Muscle layer of colon (tissue), 2 donors: ENCODE data around the gene SEPTIN14.
"Not testable (repeated sequence)": the region's sequence is repeated elsewhere in the genome, so short reads cannot be mapped to it uniquely, and the experiment has no call there.

Experiments
- H3K27ac ChIP-seq: one replicate; pipeline ENCODE4 v1.7.0; 2013; ENCODE audit warnings: low read depth, mild to moderate bottlenecking, low read length, moderate library complexity
- H3K27me3 ChIP-seq, 2 donors: one replicate each; pipeline ENCODE4 v1.7.0; 2013; ENCODE audit warnings: low read length in 2 of 2, mild to moderate bottlenecking in 2 of 2; ENCODE audit not compliant: insufficient read depth in 2 of 2, control insufficient read depth in 1 of 2
- H3K36me3 ChIP-seq: one replicate; pipeline ENCODE4 v1.7.0; 2013; ENCODE audit warnings: mild to moderate bottlenecking, low read length; ENCODE audit not compliant: insufficient read depth
- H3K4me1 ChIP-seq: one replicate; pipeline ENCODE4 v1.7.0; 2013; ENCODE audit warnings: mild to moderate bottlenecking, low read length; ENCODE audit not compliant: insufficient read depth
- H3K4me3 ChIP-seq, 2 donors: one replicate each; pipeline ENCODE4 v1.7.0; 2013; ENCODE audit warnings: low read length in 2 of 2, low read depth in 1 of 2, mild to moderate bottlenecking in 1 of 2, moderate library complexity in 1 of 2
- H3K9ac ChIP-seq: one replicate; pipeline ENCODE4 v1.7.0; 2013; ENCODE audit warnings: low read length
- H3K9me3 ChIP-seq: one replicate; pipeline ENCODE4 v1.7.0; 2013; ENCODE audit warnings: mild to moderate bottlenecking, low read length
- donor health status: abdominal sarcoma.
- donor health status: Adenocarcinoma of cecum.

SEPTIN14 gene

DNA sequence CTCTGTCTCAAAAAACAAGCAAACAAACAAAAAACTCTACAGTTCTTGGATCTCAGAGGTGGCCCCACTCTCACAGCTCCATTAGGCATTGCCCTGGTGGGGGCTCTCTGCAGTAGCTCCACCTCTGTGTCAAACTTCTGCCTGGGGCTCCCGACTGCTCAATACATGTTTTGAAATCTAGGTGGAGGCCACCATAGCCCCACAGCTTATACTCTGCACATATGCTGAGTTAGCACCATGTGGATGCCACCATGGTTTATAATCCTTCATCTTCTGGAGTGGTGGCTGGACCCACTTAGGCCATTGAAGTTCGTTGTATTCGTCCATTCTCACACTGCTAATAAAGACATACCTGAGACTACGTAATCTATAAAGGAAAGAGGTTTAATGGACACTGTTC, 78.4 kb downstream of the SEPTIN14 start:
- H3K4me3 ChIP-seq: no peak overlapping the region

DNA sequence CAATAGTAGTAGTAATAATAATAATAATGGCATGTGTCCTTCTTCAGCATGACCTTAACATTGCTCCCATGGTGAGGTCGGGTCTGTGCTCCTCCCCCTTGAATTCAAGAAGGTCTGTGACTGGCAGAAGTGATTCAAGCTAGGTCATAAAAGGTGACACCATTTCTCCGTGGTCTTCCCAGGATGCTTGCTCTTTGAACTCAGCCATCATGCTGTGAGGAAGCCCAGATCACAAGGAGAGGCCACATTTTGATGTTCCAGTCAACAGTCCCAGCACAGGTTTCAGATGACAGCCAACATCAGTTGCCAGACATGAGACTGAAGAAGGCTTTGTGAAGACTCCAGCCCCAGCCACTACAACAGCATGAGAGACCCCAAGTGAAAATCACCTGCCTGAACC, 83.9 kb downstream of the SEPTIN14 start:
- Histone ChIP-seq H3K9me3 (no peaks in the 10 kb centered on the region), H3K27me3 (no peaks in the 10 kb centered on the region), H3K27ac (no peak overlapping the region), H3K4me1 (no peaks in the 10 kb centered on the region), H3K4me3 (no peak overlapping the region), H3K36me3 (no peaks in the 10 kb centered on the region), H3K9ac (no peak overlapping the region)

More for the DNA sequence above, 78.4 kb downstream of the SEPTIN14 start:
- no peak overlapping the region for H3K27ac ChIP-seq
- H3K4me1 ChIP-seq: no peaks in the 10 kb centered on the region
- H3K36me3 ChIP-seq: no peaks in the 10 kb centered on the region
- no peaks in the 10 kb centered on the region for H3K27me3 ChIP-seq
- no peaks in the 10 kb centered on the region for H3K9me3 ChIP-seq
- H3K9ac ChIP-seq: no peak overlapping the region

DNA sequence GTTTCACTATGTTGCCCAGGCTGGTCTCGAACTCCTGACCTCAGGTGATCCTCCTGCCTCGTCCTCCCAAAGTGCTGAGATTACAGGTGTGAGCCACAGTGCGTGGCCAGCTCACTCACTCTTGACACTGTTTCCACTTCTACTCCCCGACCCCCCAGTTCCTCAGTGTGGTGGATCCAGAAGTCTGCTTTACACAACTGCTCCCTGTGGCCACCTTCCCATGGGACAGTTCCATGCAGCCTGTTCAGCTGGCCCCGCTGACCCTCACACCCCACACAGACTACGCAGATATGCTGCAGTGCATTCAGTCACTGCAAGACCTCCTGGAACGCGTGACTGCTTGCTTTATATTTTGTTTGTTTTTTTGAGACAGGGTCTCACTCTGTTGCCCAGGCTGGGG, 86.4 kb downstream of the SEPTIN14 start:
- Histone ChIP-seq H3K4me3 (no peak overlapping the region), H3K9me3 (no peaks in the 10 kb centered on the region), H3K36me3 (no peaks in the 10 kb centered on the region), H3K4me1 (no peaks in the 10 kb centered on the region), H3K9ac (no peak overlapping the region), H3K27me3 (no peaks in the 10 kb centered on the region), H3K27ac (no peak overlapping the region)

DNA sequence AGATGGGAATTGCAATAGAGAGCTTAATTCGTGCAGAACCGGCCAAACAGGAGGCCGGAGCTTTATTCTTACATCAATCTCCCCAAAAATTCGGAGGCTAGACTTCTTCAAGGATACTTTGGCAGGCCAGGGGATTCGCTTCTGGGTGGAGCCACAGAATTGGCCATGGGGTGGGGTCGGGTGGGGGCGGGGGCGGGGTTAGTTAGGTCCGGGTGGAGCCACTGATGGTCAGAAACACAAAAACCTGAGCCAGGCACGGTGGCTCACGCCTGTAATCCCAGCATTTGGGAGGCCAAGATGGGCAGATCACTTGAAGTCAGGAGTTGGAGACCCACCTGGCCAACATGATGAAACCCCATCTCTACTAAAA, 87.5 kb downstream of the SEPTIN14 start:
- Histone ChIP-seq H3K9me3 (no peaks in the 10 kb centered on the region), H3K27me3 (no peaks in the 10 kb centered on the region), H3K9ac (no peak overlapping the region), H3K4me1 (no peaks in the 10 kb centered on the region), H3K4me3 (no peak overlapping the region), H3K27ac (no peak overlapping the region), H3K36me3 (no peaks in the 10 kb centered on the region)

DNA sequence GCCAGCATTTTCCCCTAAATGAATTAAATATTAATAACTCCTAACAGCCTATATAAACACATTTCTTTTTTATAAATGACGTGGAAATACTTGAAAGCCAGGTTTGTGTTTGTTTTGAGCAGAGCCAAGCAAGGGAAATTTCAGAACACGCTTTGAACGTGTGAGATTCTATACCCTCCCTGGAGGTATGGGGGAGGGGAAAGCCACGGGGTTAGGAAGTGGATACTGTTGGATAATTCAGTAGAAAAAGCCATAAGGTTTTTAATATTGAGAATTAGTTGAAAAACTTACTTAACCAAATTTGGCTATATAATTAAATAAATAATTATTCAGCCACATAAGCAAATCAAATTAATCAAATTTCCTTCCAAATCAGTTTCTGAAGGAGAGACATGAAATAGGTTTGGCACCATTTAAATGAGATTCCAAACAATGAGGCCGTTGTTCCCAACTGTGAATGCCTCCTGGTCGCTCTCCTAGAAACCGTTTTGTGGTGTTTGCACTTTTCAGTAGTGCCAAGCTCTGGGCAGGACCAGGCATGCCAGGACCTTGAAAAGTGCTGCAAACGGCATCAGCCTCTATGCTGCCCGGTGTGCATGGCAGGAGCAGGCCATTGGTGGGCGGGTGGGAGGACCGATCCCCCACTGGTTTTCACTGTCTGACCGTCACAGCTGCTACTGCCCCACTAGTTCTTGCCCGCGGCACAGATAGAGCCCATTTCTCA, 88.1 kb downstream of the SEPTIN14 start:
- Histone ChIP-seq H3K27ac (no peak overlapping the region), H3K4me3 (no peak overlapping the region), H3K9ac (no peak overlapping the region), H3K36me3 (no peaks in the 10 kb centered on the region), H3K4me1 (no peaks in the 10 kb centered on the region), H3K27me3 (no peaks in the 10 kb centered on the region), H3K9me3 (no peaks in the 10 kb centered on the region)

DNA sequence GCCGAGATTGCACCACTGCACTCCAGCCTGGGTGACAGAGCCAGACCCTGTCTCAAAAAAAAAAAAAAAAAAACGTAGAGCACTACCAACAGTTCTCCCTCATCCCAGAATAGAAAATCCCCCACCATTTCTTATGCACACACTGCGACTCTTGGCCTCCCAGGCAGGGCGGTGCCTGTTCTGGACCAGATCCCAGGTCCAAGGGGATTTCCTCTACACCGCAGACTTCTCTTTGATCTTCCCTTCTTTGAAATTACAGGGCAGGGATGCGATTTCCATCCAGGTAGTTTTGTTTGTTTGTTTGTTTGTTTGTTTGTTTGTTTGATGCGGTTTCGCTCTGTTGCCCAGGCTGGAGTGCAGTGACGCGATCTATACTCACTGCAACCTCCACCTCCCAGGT, 91.8 kb downstream of the SEPTIN14 start:
- no peak overlapping the region for H3K4me3 ChIP-seq
- H3K4me1 ChIP-seq: no peaks in the 10 kb centered on the region
- no peaks in the 10 kb centered on the region for H3K9me3 ChIP-seq
- H3K27ac ChIP-seq: no peak overlapping the region
- H3K27me3 ChIP-seq: no peaks in the 10 kb centered on the region
- no peaks in the 10 kb centered on the region for H3K36me3 ChIP-seq
- H3K9ac ChIP-seq: no peak overlapping the region

DNA sequence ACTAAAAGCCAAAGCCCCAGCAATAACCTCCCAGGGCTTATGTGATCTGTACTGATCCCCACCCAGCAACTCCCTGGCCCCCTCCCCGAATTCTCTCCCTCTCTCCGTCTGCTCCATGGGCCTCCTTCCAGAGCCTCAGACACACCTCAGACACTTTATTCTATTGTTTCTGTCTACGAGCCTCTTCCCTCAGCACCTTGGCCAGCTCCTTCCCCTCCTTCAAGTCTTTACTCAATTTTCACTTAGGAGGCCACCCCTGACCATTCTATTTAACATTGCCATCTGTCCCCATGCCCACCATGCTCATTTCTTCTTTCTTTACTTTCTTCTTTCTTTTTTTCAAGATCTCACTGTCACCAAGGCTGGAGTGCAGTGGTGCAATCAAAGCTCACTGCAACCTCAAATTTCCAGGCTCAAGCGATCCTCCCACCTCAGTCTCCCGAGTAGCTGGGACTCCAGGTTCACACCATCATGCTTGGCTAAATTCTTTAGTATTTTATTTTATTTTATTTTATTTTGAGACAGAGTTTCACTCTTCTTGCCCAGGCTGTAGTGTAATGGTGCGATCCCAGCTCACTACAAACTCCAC, 109.2 kb downstream of the SEPTIN14 start:
- H3K9ac ChIP-seq, H3K36me3 ChIP-seq, H3K4me3 ChIP-seq, H3K27me3 ChIP-seq, H3K4me1 ChIP-seq, H3K27ac ChIP-seq, H3K9me3 ChIP-seq: not testable (repeated sequence)

DNA sequence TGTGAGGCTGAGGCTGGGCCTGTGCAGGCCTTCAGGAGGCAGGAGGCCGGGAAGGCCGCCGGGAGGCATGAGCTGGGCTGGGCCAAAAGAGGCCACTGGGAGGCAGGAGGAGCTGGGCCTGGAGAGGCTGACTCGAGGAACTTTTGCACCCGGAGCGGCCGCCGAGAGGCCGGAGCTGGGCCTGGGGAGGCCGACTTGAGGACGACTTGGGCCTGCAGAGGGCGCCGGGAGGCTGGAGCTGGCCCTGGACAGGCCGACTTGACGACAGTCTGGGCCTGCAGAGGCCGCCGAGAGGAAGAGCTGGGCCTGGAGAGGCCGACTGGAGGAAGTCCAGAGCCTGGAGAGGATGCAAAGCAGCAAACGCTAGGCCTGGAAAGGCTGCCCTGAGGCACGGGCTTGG, 117.8 kb downstream of the SEPTIN14 start:
- not testable (repeated sequence) for H3K27me3 ChIP-seq, H3K9me3 ChIP-seq, H3K27ac ChIP-seq, H3K4me1 ChIP-seq, H3K36me3 ChIP-seq, H3K4me3 ChIP-seq, H3K9ac ChIP-seq
